HCT116 (cell line): ENCODE data around the gene NGFR. TPM values are rescaled to one million over a fixed set of nuclear protein-coding genes. Genes with fewer than 3 reads are reported as not detected.

ENCODE experiments used
- ATAC-seq: fragments of 200-7000 bp; cut with Tn5 transposase; 2 replicates; pipeline ENCODE4 v1.9.1; 2020; ENCODE audit warnings: mild to moderate bottlenecking, moderate library complexity
- BruUV-seq: library from RNA; stranded (reverse); fragments of 400-500 nt; replicated peaks from 2 replicates; lab custom pipeline; 2021; lab: Mats Ljungman, UMichigan
- CTCF ChIA-PET: fragments of 300-600 bp; sonication (Branson Sonifier 250); formaldehyde crosslinking; loops from one replicate; lab custom pipeline; 2021; ENCODE audit warnings: antibody characterized with exemption; lab: Charles Lee
- POLR2A ChIA-PET: fragments of 300-600, 350-600 bp; sonication (Branson Sonifier 250); formaldehyde crosslinking; loops from one replicate; lab custom pipeline; 2021; ENCODE audit warnings: antibody characterized with exemption; lab: Charles Lee
- RAD21 ChIA-PET, 2 experiments: fragments of 300-600 bp; sonication (Branson Sonifier 250); formaldehyde crosslinking; loops; one replicate each; lab custom pipeline; 2023; ENCODE audit warnings: low total read pairs in 2 of 2; ENCODE audit not compliant: uncharacterized antibody in 2 of 2, unreplicated experiment in 2 of 2, low non-redundant PET in 1 of 2; lab: Charles Lee
- DNase-seq: peaks from one replicate; pipeline ENCODE4 v3.0.0-alpha.2; 2010; ENCODE audit warnings: low read depth, low spot score
- H2AFZ ChIP-seq: fragments of 200-600 bp; shearing (Covaris generic), sonication (generic); 2 replicates; pipeline ENCODE4 v1.6.1; 2017; ENCODE audit warnings: low read depth, mixed run types, mixed read lengths, antibody characterized with exemption, low read length; ENCODE audit not compliant: poor library complexity, severe bottlenecking
- H3K27ac ChIP-seq: 2 replicates; pipeline ENCODE4 v1.5.1; 2012; ENCODE audit warnings: low read depth, low read length
- H3K27me3 ChIP-seq: fragments of 200-600 bp; sonication (generic); 2 replicates; pipeline ENCODE4 v1.6.1; 2016; ENCODE audit warnings: mixed run types, low read length, mixed read lengths; ENCODE audit not compliant: insufficient read depth
- H3K36me3 ChIP-seq, 2 experiments: fragments of 200-500 bp in 1 of 2; fragments of 200-600 bp in 1 of 2; sonication (Bioruptor generic) in 1 of 2; sonication (generic) in 1 of 2; 2 replicates each; pipeline versions ENCODE4 v1.5.1 to v1.6.1; 2014 to 2016; ENCODE audit warnings: low read length in 2 of 2, inconsistent platforms in 1 of 2, mixed read lengths in 1 of 2, mixed run types in 1 of 2; ENCODE audit not compliant: insufficient read depth in 2 of 2, control insufficient read depth in 1 of 2
- H3K4me1 ChIP-seq, 2 experiments: fragments of 200-600 bp in 1 of 2; sonication (generic) in 1 of 2; 2 replicates each; pipeline versions ENCODE4 v1.5.1 to v1.6.1; 2012 to 2017; ENCODE audit warnings: low read length in 2 of 2, inconsistent platforms in 1 of 2, mild to moderate bottlenecking in 1 of 2, mixed read lengths in 1 of 2, mixed run types in 1 of 2, moderate library complexity in 1 of 2; ENCODE audit not compliant: insufficient read depth in 2 of 2, control insufficient read depth in 1 of 2
- H3K4me2 ChIP-seq: fragments of 200-600 bp; sonication (generic); 2 replicates; pipeline ENCODE4 v1.6.1; 2017; ENCODE audit warnings: mixed run types, low read length, mixed read lengths
- H3K4me3 ChIP-seq, 2 experiments: fragments of 200-600 bp in 1 of 2; sonication (generic) in 1 of 2; replicated peaks in 1 of 2; 2 replicates each; pipeline ENCODE4 v1.5.1; 2011 to 2016; ENCODE audit warnings: low read length in 2 of 2, control low read depth in 1 of 2, low read depth in 1 of 2, mild to moderate bottlenecking in 1 of 2, mixed read lengths in 1 of 2, mixed run types in 1 of 2
- H3K79me2 ChIP-seq: fragments of 200-600 bp; sonication (generic); 2 replicates; pipeline ENCODE4 v1.6.1; 2017; ENCODE audit warnings: mild to moderate bottlenecking, mixed run types, low read length, moderate library complexity, mixed read lengths; ENCODE audit not compliant: insufficient read depth
- H3K9ac ChIP-seq: fragments of 200-600 bp; sonication (generic); 2 replicates; pipeline ENCODE4 v1.6.1; 2016; ENCODE audit warnings: low read length, mixed read lengths
- H3K9me2 ChIP-seq: fragments of 200-600 bp; sonication (generic), shearing (Covaris generic); 2 replicates; pipeline ENCODE4 v1.6.1; 2017; ENCODE audit warnings: mixed run types, mild to moderate bottlenecking, moderate library complexity; ENCODE audit not compliant: insufficient read depth
- H3K9me3 ChIP-seq, 2 experiments: fragments of 200-500 bp in 1 of 2; fragments of 200-600 bp in 1 of 2; sonication (Bioruptor generic) in 1 of 2; sonication (generic) in 1 of 2; 2 replicates each; pipeline ENCODE4 v1.6.1; 2014 to 2017; ENCODE audit warnings: low read length in 2 of 2, mixed read lengths in 2 of 2, inconsistent platforms in 1 of 2, low read depth in 1 of 2, mild to moderate bottlenecking in 1 of 2, mixed run types in 1 of 2, moderate library complexity in 1 of 2; ENCODE audit not compliant: control insufficient read depth in 1 of 2, insufficient read depth in 1 of 2
- H4K20me1 ChIP-seq: fragments of 200-600 bp; sonication (generic), shearing (Covaris generic); 2 replicates; pipeline ENCODE4 v1.6.1; 2017; ENCODE audit warnings: mixed run types, mild to moderate bottlenecking, moderate library complexity; ENCODE audit not compliant: insufficient read depth
- ATF3 ChIP-seq: IDR thresholded peaks from 2 replicates; pipeline ENCODE4 v1.6.1; 2012
- ELF1 ChIP-seq: IDR thresholded peaks from 2 replicates; pipeline ENCODE4 v1.6.1; 2012; ENCODE audit warnings: low read depth, borderline replicate concordance
- EZH2 ChIP-seq: fragments of 200-600 bp; sonication (generic); IDR thresholded peaks from 2 replicates; pipeline ENCODE4 v1.6.1; 2017; ENCODE audit warnings: antibody characterized with exemption, mixed run types
- FOSL1 ChIP-seq: IDR thresholded peaks from 2 replicates; pipeline ENCODE4 v1.6.1; 2012; ENCODE audit warnings: low read depth
- JUND ChIP-seq: IDR thresholded peaks from 2 replicates; pipeline ENCODE4 v1.6.1; 2012
- MAX ChIP-seq: IDR thresholded peaks from 2 replicates; pipeline ENCODE4 v1.6.1; 2012
- RAD21 ChIP-seq: IDR thresholded peaks from 2 replicates; pipeline ENCODE4 v1.6.1; 2012; ENCODE audit warnings: low read depth, mild to moderate bottlenecking
- SIN3A ChIP-seq: IDR thresholded peaks from 2 replicates; pipeline ENCODE4 v1.6.1; 2012; ENCODE audit warnings: low read depth
- SP1 ChIP-seq: IDR thresholded peaks from 2 replicates; pipeline ENCODE4 v1.6.1; 2012; ENCODE audit warnings: low read depth
- ZBTB33 ChIP-seq: IDR thresholded peaks from 2 replicates; pipeline ENCODE4 v1.6.1; 2011; ENCODE audit warnings: mild to moderate bottlenecking, low read length, moderate library complexity; ENCODE audit not compliant: insufficient replicate concordance; ENCODE audit errors: extremely low read depth
- ZFX ChIP-seq: fragments of 450-650 bp; IDR thresholded peaks from 2 replicates; pipeline ENCODE4 v1.6.1; 2017
- ZNF274 ChIP-seq: fragments of 200-500 bp; sonication (Bioruptor generic); IDR thresholded peaks from 2 replicates; pipeline ENCODE4 v1.6.1; 2014; ENCODE audit warnings: mild to moderate bottlenecking, low read depth, low read length, inconsistent platforms
- intact Hi-C: fragments of 100-400 bp; cut with micrococcal nuclease; formaldehyde crosslinking; loops from 2 replicates; pipeline ENCODE4 v1.10.0; 2022
- total RNA-seq: library from RNA; stranded (reverse); gene quantifications from one replicate; pipeline ENCODE4 v1.2.1, GENCODE V29; 2021; ENCODE audit not compliant: unreplicated experiment

NGFR gene
- total RNA-seq, 1 experiment from 2014 or later: 6.1 TPM

- no peak overlapping the region for H3K9ac ChIP-seq
- H3K27me3 ChIP-seq: no peaks in the 10 kb centered on the region
- no peak overlapping the region for H3K4me2 ChIP-seq
- DNase-seq (no peak), ATAC-seq (no peak)
- POLR2A ChIA-PET: no interaction called here
- TF ChIP-seq JUND: no peak
- no peak for TF ChIP-seq ZNF274
- TF ChIP-seq ATF3: no peak
- TF ChIP-seq ELF1: no peak
- TF ChIP-seq SIN3A: no peak
- no peak for TF ChIP-seq RAD21
- no peak for TF ChIP-seq EZH2
- no peak for TF ChIP-seq SP1
- no peak for TF ChIP-seq ZFX
- H3K79me2 ChIP-seq: no peaks in the 10 kb centered on the region
- no TSS peak for BruUV-seq
- no peaks in the 10 kb centered on the region for H4K20me1 ChIP-seq
- H3K27ac ChIP-seq: no peak overlapping the region
- no peaks in the 10 kb centered on the region for H3K9me2 ChIP-seq
- peaks cover 35 to 42% of the 10 kb centered on the region in 2 experiments for H3K4me1 ChIP-seq
- intact Hi-C loops: no loop called here
- H3K9me3 ChIP-seq: no peaks in the 10 kb centered on the region
- no peak overlapping the region for H3K4me3 ChIP-seq
- CTCF ChIA-PET: interaction anchor here (4.7 kb wide), 1 partner anchor 15 kb away, joined by 28 read pairs; the partner anchor contains the start of gene NGFR
- H2AFZ ChIP-seq: no peak overlapping the region
- RAD21 ChIA-PET: no interaction called here
- H3K36me3 ChIP-seq: no peaks in the 10 kb centered on the region
Observed at GRCh38 chr17:49510720-49511110, 15.6 kb downstream of the NGFR start.

- ATAC-seq (no peak), DNase-seq (no peak)
- H3K4me1 ChIP-seq: peaks cover 39 to 47% of the 10 kb centered on the region in 2 experiments
- H3K9me2 ChIP-seq: no peaks in the 10 kb centered on the region
- H3K4me3 ChIP-seq: no peak overlapping the region
- no peaks in the 10 kb centered on the region for H3K79me2 ChIP-seq
- H4K20me1 ChIP-seq: no peaks in the 10 kb centered on the region
- CTCF ChIA-PET: no interaction called here
- no peak overlapping the region for H2AFZ ChIP-seq
- no peaks in the 10 kb centered on the region for H3K27me3 ChIP-seq
- BruUV-seq: no TSS peak
- no peaks in the 10 kb centered on the region for H3K9me3 ChIP-seq
- H3K27ac ChIP-seq: no peak overlapping the region
- TF ChIP-seq MAX: no peak
- TF ChIP-seq SP1: no peak
- no peak for TF ChIP-seq ELF1
- TF ChIP-seq FOSL1: no peak
- no peak for TF ChIP-seq ZBTB33
- no peaks in the 10 kb centered on the region for H3K36me3 ChIP-seq
- intact Hi-C loops: no loop called here
- POLR2A ChIA-PET: no interaction called here
- no peak overlapping the region for H3K9ac ChIP-seq
- RAD21 ChIA-PET: no interaction called here
- H3K4me2 ChIP-seq: no peak overlapping the region
Observed at GRCh38 chr17:49511810-49512209, 16.7 kb downstream of the NGFR start.
